ENCODE measurements around the gene NACA2. TPM values are rescaled to one million over a fixed set of nuclear protein-coding genes. Genes with fewer than 3 reads are reported as not detected.

Gene NACA2
- polyA plus RNA-seq (2012; ENCODE audit: insufficient read depth, insufficient read length, low read depth), result 2.6 TPM

- Histone ChIP-seq H3K4me3 (ENCODE audit: low read depth, low read length) (no peak within 1 kb of the TSS), H3K9me3 (no peaks in the 10 kb centered on the region), H3K27me3 (no peaks in the 10 kb centered on the region), H3K36me3 (no peaks in the 10 kb centered on the region), H3K4me1 (no peaks in the 10 kb centered on the region)
- no peak for DNase-seq
- TF ChIP-seq CTCF (IDR thresholded peaks at IDR 0.05; ENCODE audit: low read depth, low read length), result no peak
Observed at GRCh38 chr17:61591018-61591417, at the start of gene NACA2. NACA2 (minus strand) TSS chr17:61591219; CDS start chr17:61591180, 39 bp downstream.

- no peak for TF ChIP-seq CTCF (IDR thresholded peaks at IDR 0.05; ENCODE audit: low read depth, low read length)
- no peaks in the 10 kb centered on the region for H3K36me3 ChIP-seq
- DNase-seq, result no peak
Observed at GRCh38 chr17:61639818-61640217, 48.8 kb upstream of the NACA2 start.

GRCh38 chr17:61638087-61638486, 47.1 kb upstream of the NACA2 start:
- Histone ChIP-seq H3K36me3 (no peaks in the 10 kb centered on the region), H3K9me3 (no peaks in the 10 kb centered on the region), H3K4me1 (no peaks in the 10 kb centered on the region), H3K4me3 (ENCODE audit: low read depth, low read length) (no peak overlapping the region), H3K27me3 (no peaks in the 10 kb centered on the region)
- no peak for DNase-seq
- TF ChIP-seq CTCF (IDR thresholded peaks at IDR 0.05; ENCODE audit: low read depth, low read length), result no peak

More at GRCh38 chr17:61639818-61640217, 48.8 kb upstream of the NACA2 start:
- no peaks in the 10 kb centered on the region for H3K4me1 ChIP-seq
- H3K27me3 ChIP-seq, result no peaks in the 10 kb centered on the region
- H3K9me3 ChIP-seq, result no peaks in the 10 kb centered on the region
- no peak overlapping the region for H3K4me3 ChIP-seq (ENCODE audit: low read depth, low read length)

- TF ChIP-seq CTCF (IDR thresholded peaks at IDR 0.05; ENCODE audit: low read depth, low read length), result peak; percentile 94
- Histone ChIP-seq H3K4me1 (no peaks in the 10 kb centered on the region), H3K4me3 (ENCODE audit: low read depth, low read length) (no peak overlapping the region), H3K27me3 (no peaks in the 10 kb centered on the region), H3K36me3 (no peaks in the 10 kb centered on the region), H3K9me3 (no peaks in the 10 kb centered on the region)
- peak; percentile 69 for DNase-seq
Observed at GRCh38 chr17:61635913-61636432, 45.0 kb upstream of the NACA2 start.

- H3K27me3 ChIP-seq, result no peaks in the 10 kb centered on the region
- no peak for TF ChIP-seq CTCF (IDR thresholded peaks at IDR 0.05; ENCODE audit: low read depth, low read length)
- H3K4me3 ChIP-seq (ENCODE audit: low read depth, low read length), result no peak overlapping the region
- no peaks in the 10 kb centered on the region for H3K9me3 ChIP-seq
- H3K36me3 ChIP-seq, result no peaks in the 10 kb centered on the region
- H3K4me1 ChIP-seq, result no peaks in the 10 kb centered on the region
- no peak for DNase-seq
Observed at GRCh38 chr17:61634942-61635538, 44.0 kb upstream of the NACA2 start.

- Histone ChIP-seq H3K36me3 (no peaks in the 10 kb centered on the region), H3K9me3 (no peaks in the 10 kb centered on the region), H3K4me1 (no peaks in the 10 kb centered on the region), H3K4me3 (ENCODE audit: low read depth, low read length) (no peak overlapping the region), H3K27me3 (no peaks in the 10 kb centered on the region)
- no peak for DNase-seq
- TF ChIP-seq CTCF (IDR thresholded peaks at IDR 0.05; ENCODE audit: low read depth, low read length), result no peak
Observed at GRCh38 chr17:61634011-61634539, 43.1 kb upstream of the NACA2 start.

All from BE2C (cell line).